Measurements from ENCODE around the gene CLEC17A. TPM values are rescaled to one million over a fixed set of nuclear protein-coding genes. Genes with fewer than 3 reads are reported as not detected.
"Not testable (repeated sequence)": the region's sequence is repeated elsewhere in the genome, so short reads cannot be mapped to it uniquely, and the experiment has no call there.

Gene CLEC17A
- total and polyA plus RNA-seq, 3 donors from 2014 or later: 0.56 to 1.4 (median 1.3) TPM

- H3K4me1 ChIP-seq: peaks cover 28% of the 10 kb centered on the region
- no peak overlapping the region for H3K27ac ChIP-seq
- peak; percentile 49 for DNase-seq
- 64 to 69% methylated on average over 14 to 15 of the region's 15 CpGs for WGBS, 2 donors
- H3K27me3 ChIP-seq: no peaks in the 10 kb centered on the region
- H3K4me3 ChIP-seq: no peak overlapping the region
- no peaks in the 10 kb centered on the region for H3K36me3 ChIP-seq (ENCODE audit: low read depth, missing control alignments)
- intact Hi-C loops (cut with DNase I; ENCODE audit: low total_unique reads): no loop called here
- no peak for TF ChIP-seq POLR2A (IDR thresholded peaks at IDR 0.05)
- no peak for TF ChIP-seq CTCF (IDR thresholded peaks at IDR 0.05)
- no peaks in the 10 kb centered on the region for H3K9me3 ChIP-seq
Measured at GRCh38 chr19:14550201-14550754, 32.6 kb upstream of the CLEC17A start.

GRCh38 chr19:14551134-14552005 lies 31.5 kb upstream of the CLEC17A start:
- H3K9me3 ChIP-seq; intact Hi-C loops (cut with DNase I; ENCODE audit: low total_unique reads); H3K27ac ChIP-seq; H3K36me3 ChIP-seq (ENCODE audit: low read depth, missing control alignments); H3K4me3 ChIP-seq; H3K27me3 ChIP-seq: not testable (repeated sequence)
- 71 to 91% methylated on average over 8 to 12 of the region's 12 CpGs for WGBS, 2 donors
- peak; percentile 74 for DNase-seq
- H3K4me1 ChIP-seq: peaks cover 28% of the 10 kb centered on the region

GRCh38 chr19:14552006-14552360 lies 30.9 kb upstream of the CLEC17A start:
- H3K27ac ChIP-seq; H3K36me3 ChIP-seq (ENCODE audit: low read depth, missing control alignments); H3K9me3 ChIP-seq; H3K4me3 ChIP-seq; intact Hi-C loops (cut with DNase I; ENCODE audit: low total_unique reads); H3K27me3 ChIP-seq; DNase-seq: not testable (repeated sequence)
- peaks cover 34% of the 10 kb centered on the region for H3K4me1 ChIP-seq
- WGBS, 2 donors: 39 to 63% methylated on average over 8 of the region's 8 CpGs

- Histone ChIP-seq H3K27me3 (no peaks in the 10 kb centered on the region), H3K27ac (peak overlapping the region in 1 of 2 donors; percentile 50), H3K9me3 (no peaks in the 10 kb centered on the region), H3K4me1 (peaks cover 34% of the 10 kb centered on the region), H3K4me3 (no peak overlapping the region), H3K36me3 (ENCODE audit: low read depth, missing control alignments) (no peaks in the 10 kb centered on the region)
- TF ChIP-seq CTCF (IDR thresholded peaks at IDR 0.05) (no peak), POLR2A (IDR thresholded peaks at IDR 0.05) (no peak)
- no peak for DNase-seq
- 80 to 88% methylated on average over 1 to 30 of the region's 35 CpGs for WGBS, 2 donors
- intact Hi-C loops (cut with DNase I; ENCODE audit: low total_unique reads): no loop called here
Measured at GRCh38 chr19:14553042-14553938, 29.6 kb upstream of the CLEC17A start.

- Histone ChIP-seq H3K27ac (peak overlapping the region; percentile 8 to 29), H3K36me3 (ENCODE audit: low read depth, missing control alignments) (no peaks in the 10 kb centered on the region), H3K4me3 (no peak overlapping the region), H3K27me3 (no peaks in the 10 kb centered on the region), H3K9me3 (no peaks in the 10 kb centered on the region), H3K4me1 (peaks cover 34% of the 10 kb centered on the region)
- 73 to 80% methylated on average over 2 to 9 of the region's 9 CpGs for WGBS, 2 donors
- intact Hi-C loops (cut with DNase I; ENCODE audit: low total_unique reads): no loop called here
- no peak for TF ChIP-seq CTCF (IDR thresholded peaks at IDR 0.05)
- no peak for TF ChIP-seq POLR2A (IDR thresholded peaks at IDR 0.05)
- DNase-seq: no peak
Measured at GRCh38 chr19:14553939-14554243, 29.0 kb upstream of the CLEC17A start.
